Uterus (tissue), 4 donors: ENCODE data around the gene EI24. TPM values are rescaled to one million over a fixed set of nuclear protein-coding genes. Genes with fewer than 3 reads are reported as not detected.

Experiments used
- DNase-seq, 2 donors: peaks; one replicate each; pipeline ENCODE4 v3.0.0-alpha.2; 2019 to 2020
- H3K27ac ChIP-seq, 2 donors: fragments of 200-600 bp; sonication (generic); 1 replicate in 1 of 2; 2 replicates in 1 of 2; pipeline ENCODE4 v1.5.1; 2016 to 2018
- H3K27me3 ChIP-seq, 2 donors: fragments of 200-600 bp; sonication (generic); one replicate each; pipeline ENCODE4 v1.5.1; 2018 to 2019; ENCODE audit warnings: control low read depth in 1 of 2
- H3K36me3 ChIP-seq, 2 donors: fragments of 200-600 bp; sonication (generic); one replicate each; pipeline ENCODE4 v1.5.1; 2019; ENCODE audit warnings: control low read depth in 1 of 2
- H3K4me1 ChIP-seq, 2 donors: fragments of 200-600 bp; sonication (generic); one replicate each; pipeline ENCODE4 v1.5.1; 2018 to 2019; ENCODE audit warnings: control low read depth in 1 of 2
- H3K4me3 ChIP-seq, 2 donors: fragments of 200-600 bp; sonication (generic); 1 replicate in 1 of 2; 2 replicates in 1 of 2; pipeline ENCODE4 v1.5.1; 2018 to 2019; ENCODE audit warnings: mild to moderate bottlenecking in 1 of 2
- H3K9me3 ChIP-seq, 2 donors: fragments of 200-600 bp; sonication (generic); one replicate each; pipeline ENCODE4 v1.5.1; 2019; ENCODE audit warnings: control low read depth in 1 of 2
- POLR2A ChIP-seq, 2 donors: fragments of 450-650 bp; IDR thresholded peaks; one replicate each; pipeline ENCODE4 v1.6.1; 2016; ENCODE audit warnings: antibody characterized with exemption in 2 of 2, mild to moderate bottlenecking in 1 of 2, moderate library complexity in 1 of 2
- intact Hi-C: fragments of 100-400 bp; cut with DNase I; formaldehyde crosslinking; loops from one replicate; pipeline ENCODE4 v1.15.1; 2023; ENCODE audit warnings: low total_unique reads
- total RNA-seq, 4 donors: library from RNA; depleted of rRNA in 3 of 4; stranded (reverse); fragments of >200 nt in 3 of 4; gene quantifications; one replicate each; pipeline versions ENCODE4 v1.1.0 to v1.2.4, GENCODE V29; 2014 to 2023
- TF ChIP-seq, protein P1 (sequence below), 4 experiments: fragments of 200-600 bp in 2 of 4; fragments of 450-650 bp in 2 of 4; sonication (generic) in 2 of 4; IDR thresholded peaks; one replicate each; pipeline ENCODE4 v1.5.1; 2016 to 2019; ENCODE audit warnings: antibody characterized with exemption in 4 of 4, mild to moderate bottlenecking in 2 of 4, moderate library complexity in 1 of 4
- donor health status: DM: yes; HTN: yes; CAD: no.

The EI24 gene
- total RNA-seq, 4 donors from 2014 or later = 22.3 to 77.4 (median 69.2) TPM

DNA sequence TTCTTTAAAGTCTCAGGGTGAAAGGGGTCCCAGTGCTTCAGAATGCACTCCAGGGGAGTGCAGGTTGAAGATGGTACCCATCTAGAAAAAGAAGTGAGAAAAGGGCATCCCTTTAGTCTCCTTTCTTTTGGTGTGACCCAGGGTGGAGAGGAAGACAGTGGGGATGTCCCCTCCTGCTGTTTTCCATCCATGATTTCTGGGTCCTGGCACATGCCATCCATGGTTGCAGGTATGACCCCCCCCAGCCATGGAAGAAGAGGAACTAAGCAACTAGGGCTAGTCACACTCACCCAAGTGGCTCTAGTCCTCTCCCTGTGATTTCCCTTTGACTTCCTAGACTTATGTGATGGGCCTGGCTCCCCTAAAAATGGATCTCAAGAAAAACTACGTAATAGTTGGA lies 15.9 kb upstream of the EI24 start:
- no peak for DNase-seq
- no peak for TF ChIP-seq POLR2A (IDR thresholded peaks at IDR 0.05)
- no peaks in the 10 kb centered on the region for H3K4me1 ChIP-seq
- no peak overlapping the region for H3K27ac ChIP-seq
- H3K27me3 ChIP-seq = no peaks in the 10 kb centered on the region
- peaks cover 0 to 6% of the 10 kb centered on the region in 2 donors for H3K9me3 ChIP-seq
- no peaks in the 10 kb centered on the region for H3K36me3 ChIP-seq
- no peak overlapping the region for H3K4me3 ChIP-seq
- intact Hi-C loops = no loop called here

DNA sequence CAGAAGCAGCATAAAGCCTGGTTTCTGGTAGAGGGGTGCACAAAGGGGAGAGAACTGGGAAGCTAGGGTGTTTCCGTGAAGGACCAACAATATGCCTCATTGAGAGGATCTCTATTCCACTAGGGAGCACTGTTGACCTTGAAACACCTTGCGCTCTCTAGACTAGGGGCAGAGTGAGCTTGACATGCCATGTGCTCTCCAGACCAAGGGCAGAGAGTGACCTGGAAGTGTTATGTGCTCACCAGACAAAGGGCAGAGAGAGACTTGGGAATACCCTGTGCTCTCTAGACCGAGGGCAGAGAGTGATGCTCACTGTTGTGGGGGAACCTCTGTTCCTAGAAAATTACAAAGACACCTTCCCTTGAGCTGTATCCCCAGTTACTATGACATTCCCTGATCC lies 15.2 kb upstream of the EI24 start:
- Histone ChIP-seq H3K4me3 (no peak overlapping the region), H3K9me3 (peaks cover 0 to 6% of the 10 kb centered on the region in 2 donors), H3K36me3 (no peaks in the 10 kb centered on the region), H3K27ac (no peak overlapping the region), H3K4me1 (no peaks in the 10 kb centered on the region), H3K27me3 (no peaks in the 10 kb centered on the region)
- TF ChIP-seq, protein P1, sequence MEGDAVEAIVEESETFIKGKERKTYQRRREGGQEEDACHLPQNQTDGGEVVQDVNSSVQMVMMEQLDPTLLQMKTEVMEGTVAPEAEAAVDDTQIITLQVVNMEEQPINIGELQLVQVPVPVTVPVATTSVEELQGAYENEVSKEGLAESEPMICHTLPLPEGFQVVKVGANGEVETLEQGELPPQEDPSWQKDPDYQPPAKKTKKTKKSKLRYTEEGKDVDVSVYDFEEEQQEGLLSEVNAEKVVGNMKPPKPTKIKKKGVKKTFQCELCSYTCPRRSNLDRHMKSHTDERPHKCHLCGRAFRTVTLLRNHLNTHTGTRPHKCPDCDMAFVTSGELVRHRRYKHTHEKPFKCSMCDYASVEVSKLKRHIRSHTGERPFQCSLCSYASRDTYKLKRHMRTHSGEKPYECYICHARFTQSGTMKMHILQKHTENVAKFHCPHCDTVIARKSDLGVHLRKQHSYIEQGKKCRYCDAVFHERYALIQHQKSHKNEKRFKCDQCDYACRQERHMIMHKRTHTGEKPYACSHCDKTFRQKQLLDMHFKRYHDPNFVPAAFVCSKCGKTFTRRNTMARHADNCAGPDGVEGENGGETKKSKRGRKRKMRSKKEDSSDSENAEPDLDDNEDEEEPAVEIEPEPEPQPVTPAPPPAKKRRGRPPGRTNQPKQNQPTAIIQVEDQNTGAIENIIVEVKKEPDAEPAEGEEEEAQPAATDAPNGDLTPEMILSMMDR (IDR thresholded peaks at IDR 0.05) = no peak
- TF ChIP-seq POLR2A (IDR thresholded peaks at IDR 0.05) = no peak
- DNase-seq = no peak
- intact Hi-C loops = no loop called here

DNA sequence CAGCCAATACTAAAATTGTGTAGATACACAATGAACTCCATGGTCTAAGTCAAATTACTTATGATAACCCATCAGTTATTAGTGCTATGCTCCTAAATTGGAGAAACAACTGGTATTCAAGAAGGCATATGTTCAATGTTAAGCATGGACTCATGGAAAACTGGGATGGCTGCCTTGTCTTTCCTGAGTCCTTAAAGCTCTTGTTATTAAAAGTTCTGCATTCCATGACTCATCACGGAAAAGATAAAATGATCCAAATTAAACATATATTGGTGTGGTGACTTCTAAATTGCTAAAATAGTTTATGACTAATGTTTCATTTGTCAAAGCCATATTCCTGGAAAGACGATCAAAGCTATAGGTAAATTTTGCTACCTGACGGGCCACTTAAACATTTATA lies 9.4 kb upstream of the EI24 start:
- Histone ChIP-seq H3K36me3 (no peaks in the 10 kb centered on the region), H3K27ac (no peak overlapping the region), H3K4me3 (no peak overlapping the region), H3K4me1 (no peaks in the 10 kb centered on the region), H3K27me3 (no peaks in the 10 kb centered on the region), H3K9me3 (no peaks in the 10 kb centered on the region)
- TF ChIP-seq, protein P1 (IDR thresholded peaks at IDR 0.05) = no peak
- TF ChIP-seq POLR2A (IDR thresholded peaks at IDR 0.05) = no peak
- intact Hi-C loops = no loop called here
- DNase-seq = no peak

DNA sequence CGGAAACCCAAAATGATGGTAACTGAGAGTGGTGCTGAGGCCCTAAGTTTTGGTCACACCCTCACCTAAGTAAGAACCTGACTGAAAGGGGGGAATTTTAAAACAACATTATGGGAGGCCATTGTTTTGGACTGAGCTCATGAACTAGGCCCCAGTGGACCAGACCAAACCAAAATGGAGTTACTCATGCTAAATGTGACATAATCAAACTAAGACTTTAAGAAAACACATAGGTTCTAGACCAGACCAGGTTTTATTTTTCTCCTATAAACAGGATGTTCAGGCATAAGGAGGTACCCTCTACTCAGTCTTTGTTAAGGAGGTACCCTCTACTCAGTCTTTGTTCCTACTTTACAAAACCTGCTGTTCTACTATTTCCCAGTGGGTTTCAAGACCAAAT lies 7.4 kb upstream of the EI24 start:
- intact Hi-C loops = no loop called here
- no peak for DNase-seq
- H3K36me3 ChIP-seq = no peaks in the 10 kb centered on the region

DNA sequence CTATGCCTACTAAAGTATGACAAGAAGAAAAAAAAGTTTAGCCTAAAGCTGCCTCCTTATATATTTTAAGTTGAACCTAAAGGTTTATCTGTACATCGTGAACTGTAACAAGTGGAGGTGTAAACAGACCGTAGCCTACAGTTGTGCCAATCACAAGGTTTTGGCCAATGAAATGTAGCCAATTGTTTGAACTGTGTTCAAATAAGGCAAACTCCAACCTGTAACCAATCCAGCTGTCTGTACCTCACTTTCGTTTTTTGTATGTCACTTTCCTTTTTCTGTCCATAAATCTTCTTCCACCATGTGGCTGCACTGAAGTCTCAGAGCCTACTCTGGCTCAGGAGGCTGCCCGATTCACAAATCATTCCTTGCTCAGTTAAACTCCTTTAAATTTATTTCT lies 6.8 kb upstream of the EI24 start:
- H3K4me1 ChIP-seq = no peaks in the 10 kb centered on the region
- TF ChIP-seq POLR2A (IDR thresholded peaks at IDR 0.05) = no peak
- intact Hi-C loops = no loop called here

More for the DNA sequence above, 7.4 kb upstream of the EI24 start:
- Histone ChIP-seq H3K4me3 (no peak overlapping the region), H3K4me1 (no peaks in the 10 kb centered on the region), H3K27ac (no peak overlapping the region), H3K27me3 (no peaks in the 10 kb centered on the region), H3K9me3 (no peaks in the 10 kb centered on the region)
- TF ChIP-seq POLR2A (IDR thresholded peaks at IDR 0.05) = no peak
- TF ChIP-seq, protein P1 (IDR thresholded peaks at IDR 0.05) = no peak

DNA sequence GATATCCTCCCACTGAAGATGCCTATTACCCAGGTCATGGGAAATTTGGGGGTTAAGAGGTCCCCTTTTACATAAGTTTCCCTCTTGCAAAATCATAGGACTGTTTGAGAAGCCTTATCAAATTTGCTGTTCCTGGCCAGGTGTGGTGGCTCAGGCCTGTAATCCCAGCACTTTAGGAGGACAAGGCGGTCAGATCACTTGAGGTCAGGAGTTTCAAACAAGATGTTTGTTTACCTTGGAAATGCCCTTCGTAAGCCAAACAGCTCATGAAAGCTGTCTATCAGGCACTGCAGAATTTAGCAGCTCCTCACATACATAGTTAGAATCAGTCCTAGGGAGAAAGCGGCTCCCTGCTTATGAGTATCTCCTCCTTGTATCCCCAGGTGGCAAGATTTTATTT lies 4.9 kb upstream of the EI24 start:
- no peaks in the 10 kb centered on the region for H3K4me1 ChIP-seq
- H3K36me3 ChIP-seq = no peaks in the 10 kb centered on the region
- no peak for DNase-seq
- H3K9me3 ChIP-seq = no peaks in the 10 kb centered on the region
- H3K4me3 ChIP-seq = no peak overlapping the region
- H3K27me3 ChIP-seq = no peaks in the 10 kb centered on the region
- intact Hi-C loops = no loop called here
- TF ChIP-seq, protein P1 (IDR thresholded peaks at IDR 0.05) = no peak
- no peak for TF ChIP-seq POLR2A (IDR thresholded peaks at IDR 0.05)
- H3K27ac ChIP-seq = no peak overlapping the region

More for the DNA sequence above, 6.8 kb upstream of the EI24 start:
- Histone ChIP-seq H3K9me3 (no peaks in the 10 kb centered on the region), H3K27ac (no peak overlapping the region), H3K36me3 (no peaks in the 10 kb centered on the region), H3K4me3 (no peak overlapping the region), H3K27me3 (no peaks in the 10 kb centered on the region)
- DNase-seq = no peak
